ENCODE data around the gene ZBTB20.
A peak's percentile ranks its signal among the peaks of the same experiment; 100 is the strongest.

The ZBTB20 gene

DNA sequence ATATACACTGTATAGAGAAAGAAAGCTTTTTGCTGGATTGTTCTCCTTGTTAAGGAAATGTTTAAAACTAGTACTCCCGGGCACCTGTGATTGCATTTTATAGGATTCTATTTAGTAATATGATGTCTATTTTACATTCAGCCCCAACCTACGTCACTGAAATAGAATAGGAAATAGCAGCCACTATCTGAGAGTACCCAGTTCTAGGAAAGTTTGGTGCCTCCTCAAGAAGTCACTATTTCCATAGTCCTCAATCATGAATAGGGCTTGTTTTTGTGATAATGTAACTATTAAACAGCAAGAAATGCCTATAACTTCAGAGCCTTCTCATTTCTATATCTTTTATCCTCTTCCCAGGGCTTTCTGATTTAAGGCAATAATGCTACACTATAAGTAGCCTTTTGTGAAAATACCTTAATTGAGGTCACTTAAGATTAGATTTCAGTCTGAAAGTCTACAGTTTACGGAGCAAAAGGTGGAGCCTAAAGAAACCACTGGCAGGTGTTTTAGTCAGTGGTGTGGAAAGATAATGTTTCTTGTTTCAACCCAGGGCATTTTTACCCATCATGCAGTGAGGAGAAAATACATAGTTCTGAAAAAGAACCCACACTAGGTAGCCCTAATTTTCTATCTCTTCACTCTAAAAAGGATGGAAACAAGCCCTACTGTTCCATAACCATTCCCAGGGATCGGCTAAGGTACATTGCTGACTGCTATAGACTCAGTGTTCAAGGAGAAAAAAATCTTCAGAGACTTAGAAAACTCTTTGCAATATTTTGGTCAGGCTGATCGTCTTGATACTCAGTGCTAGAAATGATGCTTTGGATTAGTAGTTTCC is 814.5 kb downstream of the ZBTB20 start:
- Histone ChIP-seq H3K4me3 (ENCODE audit: low read length) (no peak overlapping the region), H3K4me1 (ENCODE audit: control insufficient read depth, insufficient read depth, low read length) (peaks cover 2% of the 10 kb centered on the region; the same call in 1 of the 2 replicates), H3K9me3 (ENCODE audit: control insufficient read depth, insufficient read depth, low read length) (no peaks in the 10 kb centered on the region), H3K36me3 (ENCODE audit: control insufficient read depth, insufficient read depth, low read length) (no peaks in the 10 kb centered on the region), H3K27me3 (ENCODE audit: control insufficient read depth, insufficient read depth, low read length) (no peaks in the 10 kb centered on the region), H3K27ac (ENCODE audit: low read length) (no peak overlapping the region)
- no peak for DNase-seq (ENCODE audit: low read depth, low spot score)
- WGBS (ENCODE audit: insufficient coverage, insufficient read length) = no CpG with 5 or more reads among the region's 5 CpGs

- Histone ChIP-seq H3K27me3 (ENCODE audit: control insufficient read depth, insufficient read depth, low read length) (no peaks in the 10 kb centered on the region), H3K4me1 (ENCODE audit: control insufficient read depth, insufficient read depth, low read length) (peaks cover 2% of the 10 kb centered on the region; the same call in 1 of the 2 replicates), H3K4me3 (ENCODE audit: low read length) (no peak overlapping the region), H3K9me3 (ENCODE audit: control insufficient read depth, insufficient read depth, low read length) (no peaks in the 10 kb centered on the region), H3K36me3 (ENCODE audit: control insufficient read depth, insufficient read depth, low read length) (no peaks in the 10 kb centered on the region), H3K27ac (ENCODE audit: low read length) (no peak overlapping the region)
- no CpG with 5 or more reads among the region's 3 CpGs for WGBS (ENCODE audit: insufficient coverage, insufficient read length)
- no peak for DNase-seq (ENCODE audit: low read depth, low spot score)
Measured at GRCh38 chr3:114331710-114332109, 815.4 kb downstream of the ZBTB20 start.

- no peak overlapping the region for H3K27ac ChIP-seq (ENCODE audit: low read length)
- 100% methylated on average over 1 of the region's 2 CpGs for WGBS (ENCODE audit: insufficient coverage, insufficient read length)
Measured at GRCh38 chr3:114331007-114331406, 816.1 kb downstream of the ZBTB20 start.

DNA sequence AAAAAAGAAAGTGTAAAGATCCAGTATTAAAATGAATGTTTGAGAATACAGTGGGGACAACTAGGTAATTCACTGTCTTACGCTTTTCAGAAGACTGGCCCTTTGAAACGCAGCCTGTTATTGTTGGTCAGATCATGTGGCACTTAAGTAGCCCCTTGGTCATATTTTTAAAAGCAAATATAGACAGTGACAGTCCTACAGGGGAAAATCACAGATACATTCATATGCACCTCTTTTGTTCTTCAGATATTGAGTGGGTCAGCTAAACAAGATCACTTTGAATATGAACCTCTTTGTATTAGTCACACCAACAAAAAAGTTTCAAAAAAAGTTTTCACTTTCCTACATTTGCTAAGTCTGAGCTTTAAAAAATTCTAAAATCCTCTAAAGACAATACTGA is 817.3 kb downstream of the ZBTB20 start:
- H3K4me1 ChIP-seq (ENCODE audit: control insufficient read depth, insufficient read depth, low read length) = peaks cover 2% of the 10 kb centered on the region; the same call in 1 of the 2 replicates
- H3K27ac ChIP-seq (ENCODE audit: low read length) = no peak overlapping the region
- H3K36me3 ChIP-seq (ENCODE audit: control insufficient read depth, insufficient read depth, low read length) = no peaks in the 10 kb centered on the region
- no CpG with 5 or more reads among the region's 2 CpGs for WGBS (ENCODE audit: insufficient coverage, insufficient read length)
- no peak for DNase-seq (ENCODE audit: low read depth, low spot score)
- H3K27me3 ChIP-seq (ENCODE audit: control insufficient read depth, insufficient read depth, low read length) = no peaks in the 10 kb centered on the region
- H3K4me3 ChIP-seq (ENCODE audit: low read length) = no peak overlapping the region
- no peaks in the 10 kb centered on the region for H3K9me3 ChIP-seq (ENCODE audit: control insufficient read depth, insufficient read depth, low read length)

More at GRCh38 chr3:114331007-114331406, 816.1 kb downstream of the ZBTB20 start:
- no peak overlapping the region for H3K4me3 ChIP-seq (ENCODE audit: low read length)
- no peak for DNase-seq (ENCODE audit: low read depth, low spot score)
- H3K27me3 ChIP-seq (ENCODE audit: control insufficient read depth, insufficient read depth, low read length) = no peaks in the 10 kb centered on the region
- peaks cover 2% of the 10 kb centered on the region; the same call in 1 of the 2 replicates for H3K4me1 ChIP-seq (ENCODE audit: control insufficient read depth, insufficient read depth, low read length)
- no peaks in the 10 kb centered on the region for H3K9me3 ChIP-seq (ENCODE audit: control insufficient read depth, insufficient read depth, low read length)
- no peaks in the 10 kb centered on the region for H3K36me3 ChIP-seq (ENCODE audit: control insufficient read depth, insufficient read depth, low read length)

GRCh38 chr3:114328345-114328744 is 818.7 kb downstream of the ZBTB20 start:
- Histone ChIP-seq H3K4me1 (ENCODE audit: control insufficient read depth, insufficient read depth, low read length) (peaks cover 2% of the 10 kb centered on the region; the same call in 1 of the 2 replicates), H3K36me3 (ENCODE audit: control insufficient read depth, insufficient read depth, low read length) (no peaks in the 10 kb centered on the region), H3K9me3 (ENCODE audit: control insufficient read depth, insufficient read depth, low read length) (no peaks in the 10 kb centered on the region), H3K27me3 (ENCODE audit: control insufficient read depth, insufficient read depth, low read length) (no peaks in the 10 kb centered on the region), H3K4me3 (ENCODE audit: low read length) (no peak overlapping the region), H3K27ac (ENCODE audit: low read length) (no peak overlapping the region)
- WGBS (ENCODE audit: insufficient coverage, insufficient read length) = no CpG with 5 or more reads among the region's 3 CpGs
- no peak for DNase-seq (ENCODE audit: low read depth, low spot score)

GRCh38 chr3:114327665-114328064 is 819.4 kb downstream of the ZBTB20 start:
- H3K27ac ChIP-seq (ENCODE audit: low read length) = no peak overlapping the region
- no peaks in the 10 kb centered on the region for H3K36me3 ChIP-seq (ENCODE audit: control insufficient read depth, insufficient read depth, low read length)
- H3K4me3 ChIP-seq (ENCODE audit: low read length) = no peak overlapping the region
- H3K27me3 ChIP-seq (ENCODE audit: control insufficient read depth, insufficient read depth, low read length) = no peaks in the 10 kb centered on the region
- no peaks in the 10 kb centered on the region for H3K9me3 ChIP-seq (ENCODE audit: control insufficient read depth, insufficient read depth, low read length)
- no peak for DNase-seq (ENCODE audit: low read depth, low spot score)
- H3K4me1 ChIP-seq (ENCODE audit: control insufficient read depth, insufficient read depth, low read length) = no peaks in the 10 kb centered on the region
- WGBS (ENCODE audit: insufficient coverage, insufficient read length) = no CpG with 5 or more reads among the region's 4 CpGs

- DNase-seq (ENCODE audit: low read depth, low spot score) = no peak
- H3K27me3 ChIP-seq (ENCODE audit: control insufficient read depth, insufficient read depth, low read length) = no peaks in the 10 kb centered on the region
- no peak overlapping the region for H3K27ac ChIP-seq (ENCODE audit: low read length)
- no peaks in the 10 kb centered on the region for H3K36me3 ChIP-seq (ENCODE audit: control insufficient read depth, insufficient read depth, low read length)
- WGBS (ENCODE audit: insufficient coverage, insufficient read length) = no CpG with 5 or more reads among the region's 3 CpGs
- H3K4me3 ChIP-seq (ENCODE audit: low read length) = no peak overlapping the region
- H3K9me3 ChIP-seq (ENCODE audit: control insufficient read depth, insufficient read depth, low read length) = no peaks in the 10 kb centered on the region
- no peaks in the 10 kb centered on the region for H3K4me1 ChIP-seq (ENCODE audit: control insufficient read depth, insufficient read depth, low read length)
Measured at GRCh38 chr3:114323546-114324254, 823.4 kb downstream of the ZBTB20 start.

DNA sequence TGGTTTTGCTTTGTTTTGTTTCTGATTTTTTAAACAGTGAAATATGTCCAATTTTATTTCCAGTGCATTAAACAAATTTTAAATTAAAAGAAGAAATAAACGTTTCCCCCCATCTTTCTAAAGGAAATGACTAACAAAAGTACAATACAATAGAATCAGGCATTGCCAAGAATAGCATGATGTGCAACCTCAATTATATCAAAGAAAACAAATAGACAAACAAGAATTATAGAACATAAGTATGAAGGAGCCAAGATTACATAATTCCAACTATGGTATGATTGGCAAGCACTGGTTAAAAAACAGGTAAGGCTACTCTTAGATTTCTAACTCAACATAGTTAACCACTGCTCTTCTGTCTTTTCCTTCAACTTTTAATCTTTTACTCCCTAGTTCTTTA is 826.8 kb downstream of the ZBTB20 start:
- H3K4me1 ChIP-seq (ENCODE audit: control insufficient read depth, insufficient read depth, low read length) = peaks cover 5% of the 10 kb centered on the region; the same call in 1 of the 2 replicates
- WGBS (ENCODE audit: insufficient coverage, insufficient read length) = no CpG with 5 or more reads among the region's 1 CpG
- no peak overlapping the region for H3K4me3 ChIP-seq (ENCODE audit: low read length)
- no peaks in the 10 kb centered on the region for H3K9me3 ChIP-seq (ENCODE audit: control insufficient read depth, insufficient read depth, low read length)
- no peak overlapping the region for H3K27ac ChIP-seq (ENCODE audit: low read length)
- no peaks in the 10 kb centered on the region for H3K27me3 ChIP-seq (ENCODE audit: control insufficient read depth, insufficient read depth, low read length)
- DNase-seq (ENCODE audit: low read depth, low spot score) = no peak
- H3K36me3 ChIP-seq (ENCODE audit: control insufficient read depth, insufficient read depth, low read length) = no peaks in the 10 kb centered on the region

GRCh38 chr3:114319453-114319852 is 827.6 kb downstream of the ZBTB20 start:
- WGBS (ENCODE audit: insufficient coverage, insufficient read length) = no CpG with 5 or more reads among the region's 4 CpGs
- Histone ChIP-seq H3K27me3 (ENCODE audit: control insufficient read depth, insufficient read depth, low read length) (no peaks in the 10 kb centered on the region), H3K27ac (ENCODE audit: low read length) (no peak overlapping the region), H3K4me1 (ENCODE audit: control insufficient read depth, insufficient read depth, low read length) (peaks cover 5% of the 10 kb centered on the region; the same call in 1 of the 2 replicates), H3K36me3 (ENCODE audit: control insufficient read depth, insufficient read depth, low read length) (no peaks in the 10 kb centered on the region), H3K9me3 (ENCODE audit: control insufficient read depth, insufficient read depth, low read length) (no peaks in the 10 kb centered on the region), H3K4me3 (ENCODE audit: low read length) (no peak overlapping the region)
- peak; percentile 45 for DNase-seq (ENCODE audit: low read depth, low spot score)

DNA sequence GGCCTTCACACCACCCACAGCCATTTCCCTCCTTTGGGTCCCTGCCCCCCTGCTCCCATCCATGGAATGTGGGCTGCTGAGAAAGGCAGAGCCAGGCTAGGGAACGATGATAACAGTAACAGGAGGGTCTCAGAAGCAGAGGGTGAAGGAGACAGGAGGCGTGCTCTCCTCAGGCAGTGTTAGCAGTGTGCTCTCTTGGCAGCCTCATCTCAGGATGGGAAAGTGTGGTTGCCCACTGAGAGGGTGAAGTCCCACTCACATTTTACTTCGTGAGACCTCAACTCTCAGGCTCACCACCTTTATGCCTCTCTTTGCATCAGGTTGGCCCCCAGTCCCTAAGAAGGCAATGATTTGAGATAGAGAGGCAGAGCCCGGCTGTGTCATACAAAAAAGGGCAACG is 828.8 kb downstream of the ZBTB20 start:
- no peaks in the 10 kb centered on the region for H3K27me3 ChIP-seq (ENCODE audit: control insufficient read depth, insufficient read depth, low read length)

More for the DNA sequence above, 828.8 kb downstream of the ZBTB20 start:
- DNase-seq (ENCODE audit: low read depth, low spot score) = no peak
- WGBS (ENCODE audit: insufficient coverage, insufficient read length) = no CpG with 5 or more reads among the region's 5 CpGs
- H3K36me3 ChIP-seq (ENCODE audit: control insufficient read depth, insufficient read depth, low read length) = no peaks in the 10 kb centered on the region
- no peak overlapping the region for H3K4me3 ChIP-seq (ENCODE audit: low read length)
- H3K9me3 ChIP-seq (ENCODE audit: control insufficient read depth, insufficient read depth, low read length) = no peaks in the 10 kb centered on the region
- H3K4me1 ChIP-seq (ENCODE audit: control insufficient read depth, insufficient read depth, low read length) = peaks cover 5% of the 10 kb centered on the region; the same call in 1 of the 2 replicates
- H3K27ac ChIP-seq (ENCODE audit: low read length) = no peak overlapping the region
